Breast epithelium (tissue), 4 donors: ENCODE data around the gene DNAJC28. TPM values are rescaled to one million over a fixed set of nuclear protein-coding genes. Genes with fewer than 3 reads are reported as not detected.
"Not testable (repeated sequence)": the region's sequence is repeated elsewhere in the genome, so short reads cannot be mapped to it uniquely, and the experiment has no call there.

Experiments used
- DNase-seq, 2 donors: peaks; one replicate each; pipeline ENCODE4 v3.0.0-alpha.2; 2019; ENCODE audit warnings: low spot score in 2 of 2
- H3K27ac ChIP-seq, 2 donors: fragments of 200-600 bp; sonication (generic) in 1 of 2; one replicate each; pipeline ENCODE4 v1.5.1; 2016 to 2019; ENCODE audit warnings: mild to moderate bottlenecking in 1 of 2
- H3K27me3 ChIP-seq, 2 donors: fragments of 200-600 bp; sonication (generic) in 1 of 2; one replicate each; pipeline versions ENCODE4 v1.5.1 to v1.6.0; 2017 to 2019; ENCODE audit warnings: control low read depth in 1 of 2, mild to moderate bottlenecking in 1 of 2
- H3K36me3 ChIP-seq: fragments of 200-600 bp; one replicate; pipeline ENCODE4 v1.5.1; 2019
- H3K4me1 ChIP-seq, 2 donors: fragments of 200-600 bp; sonication (generic); one replicate each; pipeline ENCODE4 v1.5.1; 2016 to 2019; ENCODE audit warnings: control low read depth in 1 of 2
- H3K4me3 ChIP-seq, 3 donors: fragments of 200-600 bp; sonication (generic); 1 replicate in 2 of 3; 2 replicates in 1 of 3; pipeline ENCODE4 v1.5.1; 2016 to 2019; ENCODE audit warnings: mild to moderate bottlenecking in 3 of 3, moderate library complexity in 2 of 3
- H3K9me3 ChIP-seq, 2 donors: fragments of 200-600 bp; sonication (generic) in 1 of 2; one replicate each; pipeline ENCODE4 v1.5.1; 2016 to 2019; ENCODE audit warnings: control low read depth in 1 of 2
- POLR2A ChIP-seq: fragments of 450-650 bp; IDR thresholded peaks from one replicate; pipeline ENCODE4 v1.6.1; 2016; ENCODE audit warnings: antibody characterized with exemption, mild to moderate bottlenecking, moderate library complexity
- POLR2AphosphoS5 ChIP-seq, 3 donors: sonication (generic); formaldehyde crosslinking; IDR thresholded peaks; one replicate each; pipeline ENCODE4 v1.6.1; 2017; ENCODE audit warnings: antibody characterized with exemption in 3 of 3
- intact Hi-C: fragments of 100-400 bp; cut with DNase I; formaldehyde crosslinking; loops from one replicate; pipeline ENCODE4 v1.15.1; 2023; ENCODE audit warnings: low total_unique reads
- total RNA-seq, 3 donors: library from RNA; depleted of rRNA; stranded (reverse); fragments of >200 nt; gene quantifications; one replicate each; pipeline ENCODE4 v1.1.0, GENCODE V29; 2016
- TF ChIP-seq, protein P1 (sequence below), 3 donors: fragments of 450-650 bp; IDR thresholded peaks; one replicate each; pipeline ENCODE4 v1.5.1; 2016 to 2017; ENCODE audit warnings: antibody characterized with exemption in 3 of 3, mild to moderate bottlenecking in 3 of 3, moderate library complexity in 3 of 3

DNAJC28 gene
- total RNA-seq, 3 donors from 2014 or later, result 2.0 to 3.0 (median 2.2) TPM

DNA sequence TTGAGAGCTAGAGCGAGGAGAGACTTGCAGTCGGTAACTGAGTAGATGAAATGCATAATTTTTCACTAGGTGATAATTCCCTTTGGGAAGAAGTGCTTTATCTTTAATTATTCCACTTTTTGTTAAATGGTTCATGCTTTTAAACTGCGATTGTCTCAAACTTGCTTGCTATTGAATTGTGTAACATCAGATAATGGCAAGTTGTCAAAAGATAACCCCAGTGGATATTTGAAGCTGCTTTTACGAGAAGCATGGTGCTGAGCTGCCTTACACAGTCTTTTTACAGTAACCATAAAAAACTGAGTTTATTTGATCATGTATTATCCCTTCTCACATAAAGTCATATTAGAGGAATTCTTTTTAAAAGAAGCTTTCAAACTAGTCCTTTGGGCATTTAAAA lies 41.9 kb downstream of the DNAJC28 start:
- no peaks in the 10 kb centered on the region for H3K36me3 ChIP-seq
- TF ChIP-seq POLR2AphosphoS5 (IDR thresholded peaks at IDR 0.05) (no peak), POLR2A (no peak)
- TF ChIP-seq, protein P1, sequence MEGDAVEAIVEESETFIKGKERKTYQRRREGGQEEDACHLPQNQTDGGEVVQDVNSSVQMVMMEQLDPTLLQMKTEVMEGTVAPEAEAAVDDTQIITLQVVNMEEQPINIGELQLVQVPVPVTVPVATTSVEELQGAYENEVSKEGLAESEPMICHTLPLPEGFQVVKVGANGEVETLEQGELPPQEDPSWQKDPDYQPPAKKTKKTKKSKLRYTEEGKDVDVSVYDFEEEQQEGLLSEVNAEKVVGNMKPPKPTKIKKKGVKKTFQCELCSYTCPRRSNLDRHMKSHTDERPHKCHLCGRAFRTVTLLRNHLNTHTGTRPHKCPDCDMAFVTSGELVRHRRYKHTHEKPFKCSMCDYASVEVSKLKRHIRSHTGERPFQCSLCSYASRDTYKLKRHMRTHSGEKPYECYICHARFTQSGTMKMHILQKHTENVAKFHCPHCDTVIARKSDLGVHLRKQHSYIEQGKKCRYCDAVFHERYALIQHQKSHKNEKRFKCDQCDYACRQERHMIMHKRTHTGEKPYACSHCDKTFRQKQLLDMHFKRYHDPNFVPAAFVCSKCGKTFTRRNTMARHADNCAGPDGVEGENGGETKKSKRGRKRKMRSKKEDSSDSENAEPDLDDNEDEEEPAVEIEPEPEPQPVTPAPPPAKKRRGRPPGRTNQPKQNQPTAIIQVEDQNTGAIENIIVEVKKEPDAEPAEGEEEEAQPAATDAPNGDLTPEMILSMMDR (IDR thresholded peaks at IDR 0.05), result no peak
- no peaks in the 10 kb centered on the region for H3K27me3 ChIP-seq
- H3K27ac ChIP-seq, result no peak overlapping the region
- no peak overlapping the region for H3K4me3 ChIP-seq
- H3K4me1 ChIP-seq, result no peaks in the 10 kb centered on the region
- no peak for DNase-seq
- no peaks in the 10 kb centered on the region for H3K9me3 ChIP-seq
- intact Hi-C loops, result loop anchor here (10.0 kb wide), 1 partner anchor 195 kb away; no protein-coding TSS in a partner anchor

DNA sequence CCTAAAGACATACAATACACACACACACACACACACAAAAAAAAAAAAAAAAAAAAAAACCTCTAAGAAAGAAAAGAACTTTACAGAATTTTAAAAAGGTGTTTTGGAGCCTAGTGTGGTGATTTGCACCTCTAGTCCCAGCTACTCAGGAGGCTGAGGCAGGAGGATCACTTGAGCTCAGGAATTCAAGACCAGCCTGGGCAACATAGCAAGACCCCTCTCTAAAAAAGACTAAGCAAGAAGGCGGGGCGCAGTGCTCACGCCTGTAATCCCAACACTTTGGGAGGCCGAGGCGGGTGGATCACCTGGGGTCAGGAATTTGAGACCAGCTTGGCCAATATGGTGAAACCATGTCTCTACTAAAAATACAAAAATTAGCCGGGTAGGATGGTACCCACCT lies 44.9 kb downstream of the DNAJC28 start:
- not testable (repeated sequence) for H3K27ac ChIP-seq, H3K36me3 ChIP-seq, H3K4me1 ChIP-seq, DNase-seq, H3K9me3 ChIP-seq, H3K4me3 ChIP-seq, H3K27me3 ChIP-seq
- intact Hi-C loops, result loop anchor here (10.0 kb wide), 1 partner anchor 192 kb away; no protein-coding TSS in a partner anchor

- intact Hi-C loops, result loop anchor here (10.0 kb wide), 1 partner anchor 190 kb away; no protein-coding TSS in a partner anchor
- DNase-seq, result no peak
- Histone ChIP-seq H3K9me3 (no peaks in the 10 kb centered on the region), H3K27ac (no peak overlapping the region), H3K36me3 (no peaks in the 10 kb centered on the region), H3K4me1 (no peaks in the 10 kb centered on the region), H3K4me3 (no peak overlapping the region), H3K27me3 (no peaks in the 10 kb centered on the region)
- TF ChIP-seq, protein P1 (IDR thresholded peaks at IDR 0.05), result no peak
- TF ChIP-seq POLR2A (no peak), POLR2AphosphoS5 (IDR thresholded peaks at IDR 0.05) (no peak)
These were observed 47.0 kb downstream of the DNAJC28 start for GRCh38 chr21:33444499-33444898.

DNA sequence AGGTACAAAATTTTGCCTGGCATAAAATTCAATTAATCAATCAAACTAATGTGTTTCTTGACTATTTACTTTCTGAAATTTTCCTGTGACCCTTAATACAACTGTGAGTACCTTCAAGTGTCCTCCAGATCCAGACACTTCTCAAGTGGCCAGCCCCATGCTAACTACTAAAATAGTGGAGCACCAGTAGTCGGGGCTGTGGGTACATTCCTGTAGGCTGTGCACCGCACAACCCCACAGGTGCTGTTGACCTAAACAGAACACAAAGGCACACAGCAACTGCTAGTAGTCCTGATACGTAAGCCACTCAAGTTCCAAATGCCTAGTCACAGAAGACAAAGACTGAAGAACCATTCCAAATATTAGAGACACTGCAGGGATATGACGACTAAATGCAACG lies 48.3 kb downstream of the DNAJC28 start:
- intact Hi-C loops, result loop anchor here (10.0 kb wide), 1 partner anchor 188 kb away; no protein-coding TSS in a partner anchor
- no peak overlapping the region for H3K4me3 ChIP-seq
- H3K36me3 ChIP-seq, result no peaks in the 10 kb centered on the region
- H3K27ac ChIP-seq, result no peak overlapping the region
- peak in 1 of 2 donors; percentile 7 for DNase-seq
- no peaks in the 10 kb centered on the region for H3K27me3 ChIP-seq
- no peak for TF ChIP-seq POLR2A
- TF ChIP-seq, protein P1 (IDR thresholded peaks at IDR 0.05), result no peak
- no peak for TF ChIP-seq POLR2AphosphoS5 (IDR thresholded peaks at IDR 0.05)
- H3K9me3 ChIP-seq, result no peaks in the 10 kb centered on the region
- no peaks in the 10 kb centered on the region for H3K4me1 ChIP-seq

DNA sequence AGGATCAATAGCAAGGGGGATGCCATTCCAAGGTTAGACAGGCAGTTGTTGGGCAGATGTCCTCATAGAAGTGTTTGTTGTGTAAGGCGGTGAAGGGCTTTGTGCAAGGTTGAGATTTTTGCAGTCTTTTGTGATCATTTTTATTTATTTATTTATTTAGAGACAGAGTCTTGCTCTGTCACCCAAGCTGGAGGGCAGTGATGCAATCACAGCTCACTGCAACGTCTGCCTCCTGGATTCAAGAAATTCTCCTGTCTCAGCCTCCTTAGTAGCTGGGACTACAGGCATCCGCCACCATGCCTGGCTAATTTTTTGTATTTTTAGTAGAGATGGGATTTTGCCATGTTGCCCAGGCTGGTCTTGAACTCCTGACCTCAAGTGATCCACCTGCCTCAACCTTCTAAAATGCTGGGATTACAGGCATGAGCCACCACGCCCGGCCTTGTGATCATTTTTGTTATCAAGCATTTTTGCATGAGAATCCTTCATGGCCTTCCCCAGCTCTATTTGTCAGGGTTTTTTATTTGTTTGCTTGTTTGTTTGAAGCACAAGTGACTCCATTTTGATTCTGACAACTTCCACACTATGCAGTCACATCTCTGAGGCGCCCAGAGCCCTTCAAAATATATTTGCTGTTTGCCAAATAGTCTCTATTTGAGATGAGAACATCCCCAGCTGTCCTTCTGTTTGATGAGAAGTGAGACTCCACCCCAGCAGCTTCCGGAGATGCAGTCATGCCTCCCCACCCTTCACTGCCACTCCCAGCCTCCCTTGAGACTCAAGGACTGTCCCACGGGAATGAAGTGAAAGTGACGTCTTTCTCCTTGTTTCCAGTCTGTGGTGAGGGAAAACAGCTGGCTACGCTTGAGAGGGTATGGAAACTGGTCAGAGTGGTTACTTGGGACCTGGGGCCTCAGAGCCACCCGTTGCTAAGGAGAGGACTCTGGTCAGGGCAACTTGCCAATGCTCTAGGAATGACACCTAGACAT lies 49.7 kb downstream of the DNAJC28 start:
- intact Hi-C loops, result loop anchor here (10.0 kb wide), 1 partner anchor 187 kb away; no protein-coding TSS in a partner anchor
- Histone ChIP-seq H3K4me1 (no peaks in the 10 kb centered on the region), H3K4me3 (peak overlapping the region in 1 of 3 donors; percentile 15), H3K27me3 (no peaks in the 10 kb centered on the region), H3K36me3 (no peaks in the 10 kb centered on the region), H3K27ac (peak overlapping the region; percentile 26 to 55), H3K9me3 (no peaks in the 10 kb centered on the region)
- peak in 1 of 2 donors; percentile 19 for DNase-seq
- TF ChIP-seq POLR2AphosphoS5 (IDR thresholded peaks at IDR 0.05), result no peak
- no peak for TF ChIP-seq POLR2A
- TF ChIP-seq, protein P1 (IDR thresholded peaks at IDR 0.05), result no peak

Other genes with a start within 250 kb of the DNAJC28 start
- 10 to 100 TPM; 31.0 to 39.5 (median 31.8) TPM for gene IL10RB, start 225.3 kb downstream of the DNAJC28 start, total RNA-seq
- 10 to 100 TPM; 30.2 to 44.8 (median 42.9) TPM for gene IFNAR1, start 166.7 kb downstream of the DNAJC28 start, total RNA-seq
- 10 to 100 TPM; 61.6 to 76.7 (median 70.8) TPM for gene IFNGR2, start 88.3 kb downstream of the DNAJC28 start, total RNA-seq
- 10 to 100 TPM; 88.8 to 92.8 (median 91.8) TPM for gene TMEM50B, start 11.7 kb downstream of the DNAJC28 start, total RNA-seq
- 10 to 100 TPM; 80.6 to 90.8 (median 89.4) TPM for gene GART, start 50.4 kb upstream of the DNAJC28 start, total RNA-seq
- 100 to 1,000 TPM; 265 to 355 (median 330) TPM for gene SON, start 51.3 kb upstream of the DNAJC28 start, total RNA-seq
- gene DONSON, start 97.0 kb upstream of the DNAJC28 start, total RNA-seq, result 10 to 100 TPM in 1 of 3 donors, 1 to 10 TPM in 2; 6.6 to 10.1 (median 9.2) TPM
- 10 to 100 TPM; 24.9 to 49.4 (median 47.6) TPM for gene CRYZL1, start 150.0 kb upstream of the DNAJC28 start, total RNA-seq
- gene ITSN1, start 150.8 kb upstream of the DNAJC28 start, total RNA-seq, result 100 to 1,000 TPM in 1 of 3 donors, 10 to 100 TPM in 2; 39.5 to 113 (median 58.3) TPM